DMS153 treated with DMSO at 0.1 percent for 48 hours (cell line): Measurements from ENCODE around the gene ZNF776.
A peak's percentile ranks its signal among the peaks of the same experiment; 100 is the strongest.
"Not testable (repeated sequence)": the region's sequence is repeated elsewhere in the genome, so short reads cannot be mapped to it uniquely, and the experiment has no call there.

Source experiments
- DNase-seq: peaks from one replicate; lab custom pipeline; 2025; ENCODE audit not compliant: unreplicated experiment; lab: John Stamatoyannopoulos, UW

ZNF776 gene

DNA sequence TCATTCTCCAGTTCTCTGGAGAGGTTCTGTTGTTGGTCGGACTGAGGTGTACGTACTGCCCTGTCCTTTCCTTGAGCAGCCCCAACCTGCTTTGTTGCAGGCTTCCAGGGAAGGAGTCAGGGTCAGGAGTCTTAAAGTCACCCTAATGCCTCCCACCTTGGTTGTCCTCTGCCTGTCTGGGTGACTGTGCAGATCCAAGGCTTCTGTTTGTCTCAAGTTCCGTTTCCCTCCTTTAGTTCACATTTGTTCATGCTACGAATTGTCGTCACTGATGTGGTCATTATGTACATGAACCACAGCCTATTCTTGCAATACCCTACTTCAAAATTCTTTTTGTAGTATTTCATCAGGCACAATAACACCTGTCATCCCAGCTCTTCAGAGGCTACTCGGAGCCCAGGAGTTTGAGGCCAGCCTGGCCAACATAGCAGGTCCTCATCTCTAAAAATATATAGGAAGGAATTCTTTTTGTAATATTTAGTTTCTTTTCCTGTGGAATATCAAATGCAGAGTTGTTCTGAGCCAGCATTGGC lies 30.2 kb downstream of the ZNF776 start:
- DNase-seq, result no peak

DNA sequence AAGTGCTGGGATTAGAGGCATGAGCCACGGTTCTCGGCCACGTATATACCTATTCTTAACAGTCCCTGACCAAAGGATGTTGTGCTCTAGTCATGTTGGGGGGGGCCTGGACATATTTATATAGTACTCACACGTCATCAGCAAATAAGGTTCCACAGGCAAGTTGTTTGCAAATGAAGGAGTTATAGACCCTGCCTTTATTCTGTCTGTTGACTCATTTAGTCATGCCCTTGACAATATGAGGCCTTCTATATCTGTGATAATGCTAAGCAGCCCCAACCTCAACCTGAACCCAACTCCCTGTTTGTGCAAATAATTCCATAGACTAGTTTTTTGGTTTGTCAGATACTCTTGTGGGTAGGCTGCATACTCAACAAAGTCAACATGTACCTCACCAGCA lies 31.7 kb downstream of the ZNF776 start:
- DNase-seq, result no peak

GRCh38 chr19:57779220-57779845 lies 32.7 kb downstream of the ZNF776 start:
- DNase-seq, result no peak

DNA sequence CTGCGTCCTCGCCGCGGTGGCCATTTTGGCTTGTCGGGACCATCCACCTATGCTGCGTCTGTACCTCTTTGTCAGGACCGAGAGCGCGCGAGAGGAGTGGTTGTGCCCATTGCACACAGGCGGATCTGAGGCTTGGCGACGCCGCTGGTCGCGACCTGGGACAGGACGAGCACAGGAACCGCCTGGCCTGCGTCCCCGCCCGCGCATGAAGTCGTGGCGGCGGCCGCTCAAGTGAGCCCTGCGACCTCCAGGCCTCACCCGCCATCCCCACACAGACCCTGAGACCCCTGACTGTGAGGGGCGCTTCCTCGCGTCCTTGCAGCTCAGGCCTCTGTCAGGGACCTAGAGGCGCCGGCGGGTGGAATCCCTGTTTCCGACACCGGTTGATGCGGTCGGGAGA lies 39.7 kb downstream of the ZNF776 start:
- DNase-seq, result no peak

- no peak for DNase-seq
Measured at GRCh38 chr19:57786906-57787305, 40.3 kb downstream of the ZNF776 start.

- no peak for DNase-seq
Measured at GRCh38 chr19:57788114-57788692, 41.6 kb downstream of the ZNF776 start.

- DNase-seq, result no peak
Measured at GRCh38 chr19:57789288-57789687, 42.7 kb downstream of the ZNF776 start.

DNA sequence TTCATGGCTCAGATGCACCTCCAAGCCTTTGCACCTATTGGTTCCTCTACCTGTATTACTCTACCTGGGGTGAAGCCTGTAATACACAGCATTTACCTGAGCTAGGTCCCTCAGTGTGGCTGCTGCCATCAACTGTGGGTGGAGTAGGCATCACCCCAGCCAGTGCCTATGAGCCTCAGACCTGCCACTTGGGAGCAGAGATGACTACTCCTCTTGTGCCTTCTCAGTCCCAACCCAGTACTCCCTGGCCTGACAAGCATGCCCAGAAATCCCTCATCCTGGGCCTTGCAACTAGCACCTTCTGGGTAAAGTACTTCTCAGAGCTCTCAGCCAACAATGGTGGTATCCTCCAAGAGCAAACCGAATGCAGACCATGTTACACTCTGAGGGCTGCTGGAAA lies 50.0 kb downstream of the ZNF776 start:
- not testable (repeated sequence) for DNase-seq

DNA sequence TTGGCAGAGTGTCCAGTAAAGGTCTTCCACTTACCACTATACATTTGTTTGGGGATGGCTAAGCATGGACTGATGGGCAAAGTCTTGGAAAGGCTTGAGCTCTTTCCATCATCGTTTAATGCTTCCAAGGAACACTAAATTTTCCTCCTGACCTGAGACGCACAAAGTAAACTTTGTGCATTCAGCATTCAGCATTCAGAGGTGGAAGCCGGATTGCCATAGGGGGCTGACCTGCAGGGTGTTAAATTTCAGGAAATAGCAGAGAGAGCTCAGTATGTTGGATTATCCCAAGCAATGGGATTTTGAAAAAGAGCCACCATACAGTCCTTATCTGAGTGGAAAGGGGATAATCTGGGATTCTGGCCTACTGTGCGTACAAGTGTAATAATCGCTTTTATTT lies 54.1 kb downstream of the ZNF776 start:
- DNase-seq, result no peak

DNA sequence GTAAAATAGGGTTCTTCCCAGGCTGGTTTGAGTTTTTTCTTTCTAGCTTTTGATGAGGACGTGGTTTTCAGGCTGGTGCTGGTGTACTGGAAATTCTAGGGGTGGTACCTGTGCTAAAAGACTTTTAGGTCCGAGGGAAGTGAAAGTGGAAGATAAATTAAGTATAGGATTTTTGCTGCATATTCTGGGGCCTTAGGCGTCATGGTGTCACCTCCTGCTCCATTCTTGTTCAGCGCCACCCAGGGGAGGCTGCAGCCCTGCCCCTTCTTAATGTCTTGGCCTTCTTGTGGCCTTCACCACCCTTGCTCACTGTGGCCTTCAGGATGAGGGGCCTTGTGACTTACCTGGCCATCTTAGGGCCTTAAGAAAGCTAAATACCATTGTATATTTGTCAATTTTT lies 55.7 kb downstream of the ZNF776 start:
- no peak for DNase-seq

GRCh38 chr19:57803265-57803593 lies 56.6 kb downstream of the ZNF776 start:
- DNase-seq, result no peak

GRCh38 chr19:57803594-57804325 lies 57.1 kb downstream of the ZNF776 start:
- peak; percentile 2 for DNase-seq

DNA sequence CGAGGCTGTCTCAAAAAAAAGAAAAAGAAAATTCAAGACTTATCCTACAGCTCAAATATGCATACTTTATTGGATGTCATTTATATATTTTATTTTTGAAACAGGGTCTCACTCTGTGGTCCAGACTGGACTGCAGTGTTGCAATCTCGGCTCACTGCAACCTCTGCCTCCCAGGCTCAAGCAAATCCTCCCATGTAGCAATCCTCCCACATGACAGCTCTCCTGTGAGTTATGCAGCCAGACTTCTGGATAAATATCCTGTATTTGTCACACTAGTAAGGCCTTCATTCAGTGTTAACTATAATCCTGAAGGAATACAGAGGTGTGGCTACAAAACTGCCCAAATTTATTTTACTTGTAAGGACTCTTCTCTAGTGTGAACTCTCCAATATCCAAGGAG lies 60.9 kb downstream of the ZNF776 start:
- DNase-seq, result no peak
